H1 (cell line): ENCODE measurements around the gene FGF1. TPM values are rescaled to one million over a fixed set of nuclear protein-coding genes. Genes with fewer than 3 reads are reported as not detected.

Experiments
- CTCF ChIA-PET: fragments of 300-600 bp; sonication (Branson Sonifier 250); formaldehyde crosslinking; loops from one replicate; lab custom pipeline; 2021; ENCODE audit not compliant: partially characterized antibody; lab: Charles Lee
- POLR2A ChIA-PET: fragments of 300-600 bp; sonication (Branson Sonifier 250); formaldehyde crosslinking; loops from one replicate; lab custom pipeline; 2021; ENCODE audit warnings: inconsistent platforms; ENCODE audit not compliant: partially characterized antibody; lab: Charles Lee
- DNase-seq, 2 experiments: peaks; one replicate each; pipeline versions ENCODE4 v3.0.0 to v3.0.0-alpha.2; 2010 to 2022; ENCODE audit warnings: low spot score in 2 of 2, low read depth in 1 of 2, mixed read lengths in 1 of 2
- FAIRE-seq: peaks from 2 replicates; lab custom pipeline; 2011; peaks lifted over from hg19 to GRCh38; lab: Jason Lieb, UNC
- H2AFZ ChIP-seq: 2 replicates; pipeline ENCODE4 v1.8.1; 2012; ENCODE audit warnings: low read length, inconsistent platforms
- H2AK5ac ChIP-seq: 2 replicates; pipeline ENCODE4 v1.6.1; 2013; ENCODE audit warnings: low read depth, low read length
- H2BK120ac ChIP-seq: replicated peaks from 2 replicates; pipeline ENCODE3; 2013; ENCODE audit warnings: low read depth, low read length, inconsistent platforms
- H2BK12ac ChIP-seq: 2 replicates; pipeline ENCODE4 v1.6.1; 2013; ENCODE audit warnings: low read depth, low read length
- H2BK15ac ChIP-seq: 2 replicates; pipeline ENCODE4 v1.6.1; 2013; ENCODE audit warnings: low read length
- H2BK20ac ChIP-seq: 2 replicates; pipeline ENCODE4 v1.6.1; 2013; ENCODE audit warnings: low read length
- H2BK5ac ChIP-seq: 2 replicates; pipeline ENCODE4 v1.6.1; 2013; ENCODE audit warnings: low read depth, low read length
- H3K14ac ChIP-seq: 2 replicates; pipeline ENCODE4 v1.6.1; 2013; ENCODE audit warnings: inconsistent platforms; ENCODE audit not compliant: insufficient read length
- H3K18ac ChIP-seq: 2 replicates; pipeline ENCODE4 v1.6.1; 2013; ENCODE audit warnings: low read length; ENCODE audit errors: extremely low read depth
- H3K23ac ChIP-seq: 2 replicates; pipeline ENCODE4 v1.6.1; 2013; ENCODE audit warnings: inconsistent platforms; ENCODE audit not compliant: insufficient read length
- H3K23me2 ChIP-seq: 2 replicates; pipeline ENCODE4 v1.6.1; 2013; ENCODE audit warnings: low read depth, low read length
- H3K27ac ChIP-seq: 2 replicates; pipeline ENCODE4 v1.6.1; 2011; ENCODE audit warnings: low read depth, low read length, inconsistent platforms
- H3K27me3 ChIP-seq, 4 experiments: replicated peaks in 1 of 4; 1 replicate in 1 of 4; 2 replicates in 3 of 4; pipeline versions ENCODE4 v1.6.1 to v1.8.1; 2011 to 2013; ENCODE audit warnings: low read length in 3 of 4, mild to moderate bottlenecking in 3 of 4, inconsistent platforms in 2 of 4, mixed read lengths in 2 of 4, moderate library complexity in 1 of 4; ENCODE audit not compliant: control insufficient read depth in 3 of 4, insufficient read depth in 3 of 4; ENCODE audit errors: extremely low read depth in 1 of 4
- H3K36me3 ChIP-seq, 4 experiments: 2 replicates each; pipeline versions ENCODE4 v1.6.1 to v1.8.1; 2011 to 2013; ENCODE audit warnings: mild to moderate bottlenecking in 4 of 4, low read length in 3 of 4, moderate library complexity in 2 of 4, control low read depth in 1 of 4, inconsistent platforms in 1 of 4; ENCODE audit not compliant: insufficient read depth in 4 of 4, control insufficient read depth in 2 of 4
- H3K4ac ChIP-seq: replicated peaks from 2 replicates; pipeline ENCODE3; 2013; ENCODE audit warnings: low read length, low read depth, mixed read lengths, inconsistent platforms; ENCODE audit not compliant: insufficient read length
- H3K4me1 ChIP-seq, 4 experiments: replicated peaks in 1 of 4; 1 replicate in 1 of 4; 2 replicates in 3 of 4; pipeline versions ENCODE4 v1.6.1 to v1.8.1; 2011 to 2013; ENCODE audit warnings: low read length in 3 of 4, inconsistent platforms in 2 of 4, mixed read lengths in 1 of 4; ENCODE audit not compliant: insufficient read depth in 4 of 4, control insufficient read depth in 3 of 4
- H3K4me2 ChIP-seq, 2 experiments: 2 replicates each; pipeline versions ENCODE4 v1.6.1 to v1.8.1; 2011 to 2013; ENCODE audit warnings: low read depth in 2 of 2, low read length in 2 of 2, control low read depth in 1 of 2, inconsistent platforms in 1 of 2, mild to moderate bottlenecking in 1 of 2; ENCODE audit not compliant: insufficient read depth in 1 of 2
- H3K4me3 ChIP-seq, 4 experiments: fragments of 200-600, 300-600 bp in 1 of 4; sonication (generic), shearing (Covaris generic), sonication (Bioruptor Twin) in 1 of 4; 2 replicates each; pipeline versions ENCODE4 v1.5.1 to v1.8.1; 2011 to 2016; ENCODE audit warnings: low read length in 4 of 4, low read depth in 3 of 4, control low read depth in 2 of 4, inconsistent platforms in 2 of 4, mild to moderate bottlenecking in 2 of 4, mixed read lengths in 1 of 4, moderate library complexity in 1 of 4; ENCODE audit not compliant: insufficient read depth in 2 of 4; ENCODE audit errors: extremely low read depth in 1 of 4
- H3K56ac ChIP-seq: replicated peaks from 2 replicates; pipeline ENCODE3; 2013; ENCODE audit warnings: low read depth, mild to moderate bottlenecking, mixed read lengths, low read length, inconsistent platforms; ENCODE audit not compliant: insufficient read length
- H3K79me1 ChIP-seq: 2 replicates; pipeline ENCODE4 v1.6.1; 2013; ENCODE audit warnings: low read depth, low read length, control low read depth
- H3K79me2 ChIP-seq, 2 experiments: 2 replicates each; pipeline versions ENCODE4 v1.6.1 to v1.8.1; 2012 to 2013; ENCODE audit warnings: low read length in 2 of 2, mild to moderate bottlenecking in 2 of 2, inconsistent platforms in 1 of 2; ENCODE audit not compliant: insufficient read depth in 2 of 2, control insufficient read depth in 1 of 2
- H3K9ac ChIP-seq, 4 experiments: replicated peaks in 1 of 4; 1 replicate in 1 of 4; 2 replicates in 3 of 4; pipeline versions ENCODE4 v1.6.1 to v1.8.1; 2011 to 2013; ENCODE audit warnings: low read depth in 3 of 4, low read length in 3 of 4, control low read depth in 2 of 4, mild to moderate bottlenecking in 2 of 4, moderate library complexity in 2 of 4, inconsistent platforms in 1 of 4; ENCODE audit errors: extremely low read depth in 1 of 4
- H3K9me3 ChIP-seq, 2 experiments: 2 replicates each; pipeline versions ENCODE4 v1.6.1 to v1.8.1; 2012 to 2013; ENCODE audit warnings: mild to moderate bottlenecking in 2 of 2, moderate library complexity in 2 of 2, control low read depth in 1 of 2, inconsistent platforms in 1 of 2, low read depth in 1 of 2, low read length in 1 of 2, mixed read lengths in 1 of 2; ENCODE audit not compliant: insufficient read depth in 2 of 2
- H4K20me1 ChIP-seq, 2 experiments: replicated peaks in 1 of 2; 2 replicates each; pipeline versions ENCODE3 to v1.8.1; 2011 to 2013; ENCODE audit warnings: inconsistent platforms in 2 of 2, low read length in 2 of 2, mild to moderate bottlenecking in 1 of 2; ENCODE audit not compliant: insufficient read depth in 2 of 2, control insufficient read depth in 1 of 2
- H4K5ac ChIP-seq: 2 replicates; pipeline ENCODE4 v1.6.1; 2013; ENCODE audit warnings: low read length, low read depth, mixed read lengths, inconsistent platforms; ENCODE audit not compliant: insufficient read length
- H4K8ac ChIP-seq: 2 replicates; pipeline ENCODE4 v1.8.0; 2013; ENCODE audit warnings: mild to moderate bottlenecking, moderate library complexity, low read length, inconsistent platforms; ENCODE audit not compliant: insufficient read depth; ENCODE audit errors: extremely low read depth
- H4K91ac ChIP-seq: replicated peaks from 2 replicates; pipeline ENCODE3; 2013; ENCODE audit warnings: low read length, mixed read lengths, inconsistent platforms; ENCODE audit not compliant: insufficient read length
- KDM4A ChIP-seq: IDR thresholded peaks from one replicate; pipeline ENCODE4 v1.7.1; 2012; ENCODE audit warnings: low read depth, mild to moderate bottlenecking, moderate library complexity, low read length, inconsistent platforms; ENCODE audit not compliant: severe bottlenecking
- NANOG ChIP-seq: IDR thresholded peaks from 2 replicates; pipeline ENCODE4 v1.6.1; 2011; ENCODE audit warnings: low read length, low read depth, mild to moderate bottlenecking, inconsistent platforms; ENCODE audit not compliant: insufficient read depth, poor library complexity, severe bottlenecking
- RAD21 ChIP-seq, 2 experiments: IDR thresholded peaks in 1 of 2; conservative IDR thresholded peaks in 1 of 2; 2 replicates each; pipeline ENCODE4 v1.6.1; 2011; ENCODE audit warnings: low read depth in 2 of 2, low read length in 2 of 2, improper control_type of control experiment in 1 of 2, inconsistent platforms in 1 of 2, mild to moderate bottlenecking in 1 of 2, moderate library complexity in 1 of 2
- WGBS, 2 experiments: shearing (Covaris generic) in 1 of 2; methylation state at CpG; one replicate each; pipeline versions ENCODE4 v1.1.6 to v1.1.7; 2013 to 2015; ENCODE audit warnings: low lambda C conversion rate in 2 of 2, mixed read lengths in 2 of 2, inconsistent platforms in 1 of 2, low coverage in 1 of 2, missing lambda C conversion rate in 1 of 2; ENCODE audit not compliant: insufficient replicate concordance in 2 of 2, insufficient coverage in 1 of 2, insufficient read length in 1 of 2; ENCODE audit errors: extremely low coverage in 1 of 2, missing lambda C conversion rate in 1 of 2; 5-methylcytosine and 5-hydroxymethylcytosine counted together
- polyA plus RNA-seq, 7 experiments: library from polyadenylated mRNA; depleted of rRNA in 3 of 7; stranded (reverse) in 5 of 7; unstranded in 2 of 7; fragments of >200 nt in 5 of 7; fragments of 200-250 nt in 2 of 7; gene quantifications; 1 replicate in 5 of 7; 2 replicates in 1 of 7; 4 replicates in 1 of 7; pipeline versions ENCODE4 v1.2.1 to v1.2.3, GENCODE V29; 2011 to 2013; ENCODE audit warnings: missing spikeins in 2 of 7, mixed read lengths in 2 of 7
- total RNA-seq: library from RNA; stranded (reverse); fragmentation: NEBNext Ultra II Directional; extraction: Animal tissue kit (Norgen Biotek cat#: 25700); gene quantifications from 2 replicates; pipeline ENCODE4 v1.2.1, GENCODE V29; 2021
- TF ChIP-seq, protein P1 (sequence below), 3 experiments: IDR thresholded peaks; 1 replicate in 2 of 3; 2 replicates in 1 of 3; pipeline versions ENCODE4 v1.5.1 to v1.6.1; 2011; ENCODE audit warnings: low read length in 3 of 3, mild to moderate bottlenecking in 3 of 3, inconsistent platforms in 2 of 3, low read depth in 1 of 3, moderate library complexity in 1 of 3; ENCODE audit not compliant: insufficient read depth in 1 of 3; ENCODE audit errors: control extremely low read depth in 1 of 3

FGF1 gene
- total and polyA plus RNA-seq, 2 of the 8 experiments (the other 6 are each of a cell fraction or from before 2014, with no cell fraction given) = 0.30 to 0.50 TPM

DNA sequence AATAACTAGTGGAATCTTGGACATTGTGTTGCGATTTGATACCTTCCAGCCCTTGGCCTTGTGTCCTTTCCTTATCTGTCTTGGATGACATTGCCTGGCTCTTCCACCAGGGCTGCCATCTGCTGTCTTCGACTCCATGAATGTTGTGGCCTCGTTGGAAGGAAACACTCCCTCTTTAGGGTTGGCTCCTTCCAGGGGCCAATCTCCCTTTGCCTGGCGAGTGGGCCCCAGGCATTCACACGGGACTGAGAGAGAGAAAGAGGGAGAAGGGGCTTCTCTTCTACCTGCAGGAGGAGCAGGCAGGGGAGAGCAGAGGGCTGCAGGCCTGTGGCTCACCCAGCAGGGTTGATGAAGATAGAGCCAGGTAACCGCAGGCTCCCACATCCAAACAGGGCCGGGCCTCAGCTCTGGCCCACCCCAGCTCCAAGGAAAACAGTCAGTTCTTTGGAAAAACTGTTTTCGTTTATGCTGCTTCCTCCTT, 31.3 kb downstream of the FGF1 start:
- no peak for DNase-seq
- H3K79me2 ChIP-seq = no peaks in the 10 kb centered on the region
- no peak overlapping the region for H4K91ac ChIP-seq
- H3K23ac ChIP-seq = no peak overlapping the region
- no peak overlapping the region for H3K4me3 ChIP-seq
- no peaks in the 10 kb centered on the region for H3K79me1 ChIP-seq
- no peaks in the 10 kb centered on the region for H3K27me3 ChIP-seq
- H2BK15ac ChIP-seq = no peak overlapping the region; the same call in 1 of the 2 replicates
- no peaks in the 10 kb centered on the region for H3K36me3 ChIP-seq
- no peak overlapping the region for H3K27ac ChIP-seq
- H2BK120ac ChIP-seq = no peak overlapping the region
- no peak overlapping the region for H4K8ac ChIP-seq
- no peak overlapping the region for H2BK5ac ChIP-seq
- 76% methylated on average over 8 of the region's 8 CpGs; no CpG with 5 or more reads in 1 of the 2 experiments for WGBS, 2 experiments
- FAIRE-seq = no peak
- no peak overlapping the region for H2AFZ ChIP-seq
- no peak overlapping the region for H3K56ac ChIP-seq
- H3K4me2 ChIP-seq = no peak overlapping the region
- H3K23me2 ChIP-seq = no peaks in the 10 kb centered on the region
- no peaks in the 10 kb centered on the region for H3K9me3 ChIP-seq
- no peak overlapping the region for H2BK20ac ChIP-seq
- no peaks in the 10 kb centered on the region for H4K20me1 ChIP-seq
- TF ChIP-seq, protein P1, sequence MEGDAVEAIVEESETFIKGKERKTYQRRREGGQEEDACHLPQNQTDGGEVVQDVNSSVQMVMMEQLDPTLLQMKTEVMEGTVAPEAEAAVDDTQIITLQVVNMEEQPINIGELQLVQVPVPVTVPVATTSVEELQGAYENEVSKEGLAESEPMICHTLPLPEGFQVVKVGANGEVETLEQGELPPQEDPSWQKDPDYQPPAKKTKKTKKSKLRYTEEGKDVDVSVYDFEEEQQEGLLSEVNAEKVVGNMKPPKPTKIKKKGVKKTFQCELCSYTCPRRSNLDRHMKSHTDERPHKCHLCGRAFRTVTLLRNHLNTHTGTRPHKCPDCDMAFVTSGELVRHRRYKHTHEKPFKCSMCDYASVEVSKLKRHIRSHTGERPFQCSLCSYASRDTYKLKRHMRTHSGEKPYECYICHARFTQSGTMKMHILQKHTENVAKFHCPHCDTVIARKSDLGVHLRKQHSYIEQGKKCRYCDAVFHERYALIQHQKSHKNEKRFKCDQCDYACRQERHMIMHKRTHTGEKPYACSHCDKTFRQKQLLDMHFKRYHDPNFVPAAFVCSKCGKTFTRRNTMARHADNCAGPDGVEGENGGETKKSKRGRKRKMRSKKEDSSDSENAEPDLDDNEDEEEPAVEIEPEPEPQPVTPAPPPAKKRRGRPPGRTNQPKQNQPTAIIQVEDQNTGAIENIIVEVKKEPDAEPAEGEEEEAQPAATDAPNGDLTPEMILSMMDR (IDR thresholded peaks at IDR 0.05; ENCODE audit: control extremely low read depth in 1 of 3, insufficient read depth in 1 of 3, low read depth in 1 of 3, low read length in 3 of 3) = peak in 2 of 3 experiments; percentile 20 to 30; a peak in 2 of 4 replicates
- TF ChIP-seq NANOG (no peak), KDM4A (no peak), RAD21 (IDR thresholded peaks at IDR 0.05 in 1 of 2, conservative IDR thresholded peaks at IDR 0.05 in 1 of 2; ENCODE audit: low read depth in 2 of 2, low read length in 2 of 2) (peak; percentile 5 to 18; a peak in 1 of 4 replicates)
- TF ChIP-seq, all 59 proteins: peak for 2
- Histone ChIP-seq H3K18ac (no peak overlapping the region), H2AK5ac (no peak overlapping the region), H2BK12ac (no peak overlapping the region), H3K4ac (no peak overlapping the region), H3K9ac (no peak overlapping the region), H3K4me1 (no peaks in the 10 kb centered on the region), H3K14ac (no peak overlapping the region), H4K5ac (no peak overlapping the region)
- ChIA-PET POLR2A (interaction anchor here (0.7 to 1.3 kb wide), 2 partner anchors 48 to 536 kb away, joined by 3 read pairs; no protein-coding TSS in a partner anchor), CTCF (interaction anchor here (0.8 to 17.4 kb wide), 29 partner anchors 8 to 460 kb away, joined by 3 to 605 read pairs (median 6); partner anchors contain the start of gene FGF1)
